ENCODE measurements around the gene BSCL2.
"Not testable (repeated sequence)": the region's sequence is repeated elsewhere in the genome, so short reads cannot be mapped to it uniquely, and the experiment has no call there.

Gene BSCL2

DNA sequence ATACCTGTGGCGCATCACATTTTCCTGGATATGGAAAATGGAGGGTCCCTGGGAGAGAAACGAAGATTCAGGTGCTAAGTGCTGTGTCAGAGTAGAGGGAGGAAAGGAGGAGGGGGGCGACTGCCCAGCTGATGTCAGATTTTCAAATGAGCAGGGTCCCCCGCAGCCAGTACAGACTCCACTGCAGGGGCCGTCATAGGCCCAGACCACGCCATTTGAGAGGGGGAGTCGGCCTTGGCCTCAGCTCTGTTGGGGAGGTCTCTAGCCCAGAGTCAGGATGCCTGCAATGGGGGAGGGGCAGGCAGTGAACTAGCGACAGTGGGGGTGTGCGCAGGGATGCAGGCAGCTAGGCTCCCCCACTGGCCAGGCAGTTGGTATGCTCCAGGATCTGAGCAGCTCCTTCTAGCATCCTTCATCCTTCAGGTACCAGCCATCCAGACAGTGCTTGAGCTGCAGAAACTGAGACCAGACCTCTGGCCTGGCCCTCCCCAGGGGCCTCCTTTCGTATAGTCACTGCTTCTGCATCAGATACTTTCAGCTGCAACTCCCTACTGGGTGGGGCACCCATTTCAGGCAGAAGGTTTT is at the start of gene BSCL2, which contains the start of gene GNG3:
TSS of gene BSCL2 (minus strand) at position 148 of the 585 bp plus-strand sequence. CDS start 229 bp downstream, outside the sequence.
TSS of gene GNG3 (plus strand) at position 400 of the 585 bp plus-strand sequence. CDS start 620 bp downstream, outside the sequence.
- no peak for DNase-seq

DNA sequence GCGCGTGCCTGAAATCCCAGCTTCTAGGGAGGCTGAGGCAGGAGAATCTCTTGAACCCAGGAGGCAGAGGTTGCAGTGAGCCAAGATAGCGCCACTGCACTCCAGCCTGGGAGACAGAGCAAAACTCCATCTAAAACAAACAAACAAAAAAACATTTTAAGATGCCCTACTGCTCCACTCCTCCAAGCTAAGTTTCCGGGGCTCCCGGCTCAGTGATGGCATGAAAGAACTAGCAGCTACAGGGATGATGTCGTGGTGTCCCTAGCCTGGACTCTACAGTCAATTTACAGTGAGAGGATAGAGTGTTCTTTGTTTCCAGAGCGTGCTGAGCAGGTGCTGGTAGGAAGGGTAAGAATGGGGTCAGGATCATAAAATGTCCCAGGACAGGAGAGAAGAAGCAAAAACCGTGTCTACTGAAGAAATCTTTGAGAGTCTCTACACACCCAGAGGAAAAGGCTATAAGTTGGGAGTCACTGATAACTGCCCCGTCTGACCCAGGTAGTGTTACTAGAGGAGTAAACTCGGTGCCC is 47.9 kb upstream of the BSCL2 start:
- no peak for DNase-seq

DNA sequence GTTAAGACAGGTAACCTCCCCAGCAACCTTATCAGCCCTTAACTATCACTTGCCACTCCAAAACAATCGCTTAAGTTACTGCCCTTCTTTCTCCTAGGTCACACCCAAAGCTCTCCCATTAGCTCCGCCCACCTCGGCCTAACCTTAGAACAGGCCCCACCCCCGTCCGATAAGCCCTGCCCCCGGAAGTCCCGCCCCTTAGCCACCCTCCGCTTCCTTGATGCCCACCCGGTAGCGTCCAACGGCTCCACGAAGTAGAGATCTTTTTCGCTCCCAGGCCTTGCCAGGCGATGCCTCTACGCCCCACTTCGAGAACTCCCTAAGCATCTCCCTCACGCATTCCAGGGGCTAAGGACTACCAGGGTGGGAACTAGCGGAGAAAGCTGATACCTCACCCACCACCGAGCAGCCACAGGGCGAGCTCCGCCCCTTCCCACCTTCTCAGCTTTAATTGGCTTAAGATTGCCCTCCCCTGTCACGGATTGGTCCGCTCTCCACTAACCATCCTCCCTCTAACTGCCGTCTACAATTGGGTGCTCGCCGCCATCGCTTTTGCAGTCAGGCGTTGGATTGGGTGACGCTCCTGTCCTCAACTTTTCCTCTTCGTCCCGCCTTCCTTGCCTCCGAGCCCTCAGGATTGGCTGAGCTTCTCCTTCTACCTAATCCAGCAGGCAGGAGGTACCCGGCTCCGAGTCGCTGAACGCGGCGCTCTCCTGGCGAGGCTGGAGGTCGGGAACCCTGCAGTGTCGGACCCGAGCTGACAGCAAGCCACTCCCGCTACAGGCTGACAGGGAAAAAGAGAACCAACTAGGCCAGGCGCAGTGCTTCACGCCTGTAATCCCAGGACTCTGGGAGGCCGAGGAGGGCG is 46.7 kb upstream of the BSCL2 start, which contains the start of gene ZBTB3:
TSS of gene ZBTB3 (minus strand) at position 425 of the 868 bp plus-strand sequence. CDS start 496 bp downstream, outside the sequence.
- DNase-seq: peak; percentile 96 to 97

DNA sequence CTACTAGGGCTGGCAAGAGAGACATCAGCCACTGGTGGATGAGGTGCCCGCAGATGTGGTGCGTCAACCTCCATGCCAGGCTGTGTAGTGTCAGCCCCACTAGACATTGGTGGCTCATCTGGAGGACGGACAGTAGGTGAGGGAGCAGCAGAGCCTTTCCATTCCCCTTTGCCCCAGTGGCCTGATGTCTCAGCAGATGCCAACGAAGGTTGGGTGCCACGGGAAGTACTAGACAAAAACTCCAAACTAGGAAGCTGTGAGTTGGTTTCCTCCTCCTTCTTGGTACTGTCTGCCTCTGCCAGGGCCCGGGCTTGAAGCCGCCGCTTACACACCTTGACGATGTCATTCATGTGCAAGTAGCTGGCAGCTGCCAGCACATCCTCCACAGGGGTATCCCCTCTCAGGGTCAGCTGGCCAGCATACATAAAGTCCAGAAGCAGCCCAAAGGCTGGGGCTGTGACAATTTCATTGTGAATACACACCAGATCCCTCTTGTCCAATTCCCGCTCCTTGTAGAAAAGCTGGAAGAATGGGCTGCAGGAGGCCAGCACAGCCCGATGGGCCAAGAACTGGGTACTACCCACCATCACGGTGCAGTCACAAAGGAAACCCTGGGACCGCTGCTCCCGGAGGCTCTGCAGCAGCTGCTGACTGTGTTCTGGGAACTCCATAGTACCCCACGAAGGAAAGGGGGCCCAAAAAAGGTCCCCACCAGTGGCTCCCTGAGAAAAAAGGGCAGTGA is 45.9 kb upstream of the BSCL2 start:
- no peak for DNase-seq

DNA sequence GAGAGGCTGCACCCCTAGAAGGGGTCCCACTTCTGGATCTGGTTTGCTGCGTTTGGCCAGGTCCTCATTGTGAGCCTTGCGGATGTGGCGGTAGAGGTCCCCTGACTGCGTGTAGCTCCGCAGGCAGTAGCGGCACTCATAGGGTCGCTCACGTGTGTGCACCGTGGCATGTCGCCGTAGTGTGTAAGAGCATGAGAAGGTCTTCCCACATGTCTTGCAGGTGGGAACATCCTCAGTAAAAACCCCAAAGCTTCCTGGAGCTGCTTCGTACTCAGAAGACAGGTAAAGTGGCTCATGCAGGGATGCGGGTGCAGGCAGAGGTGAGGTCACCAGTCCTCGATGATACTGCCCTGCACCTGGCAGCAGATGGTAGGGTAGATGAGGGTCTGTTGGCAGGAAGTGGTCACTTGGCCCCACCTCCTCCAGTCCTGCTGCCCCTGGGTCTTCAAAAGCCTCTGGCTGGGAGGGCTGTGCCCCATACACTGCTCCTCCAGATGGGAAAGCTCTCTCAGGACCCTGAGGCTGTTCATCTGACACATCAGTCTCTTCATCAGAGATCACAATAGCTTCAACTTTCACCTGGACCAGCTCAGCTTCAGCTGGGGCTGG is 45.1 kb upstream of the BSCL2 start:
- no peak for DNase-seq

DNA sequence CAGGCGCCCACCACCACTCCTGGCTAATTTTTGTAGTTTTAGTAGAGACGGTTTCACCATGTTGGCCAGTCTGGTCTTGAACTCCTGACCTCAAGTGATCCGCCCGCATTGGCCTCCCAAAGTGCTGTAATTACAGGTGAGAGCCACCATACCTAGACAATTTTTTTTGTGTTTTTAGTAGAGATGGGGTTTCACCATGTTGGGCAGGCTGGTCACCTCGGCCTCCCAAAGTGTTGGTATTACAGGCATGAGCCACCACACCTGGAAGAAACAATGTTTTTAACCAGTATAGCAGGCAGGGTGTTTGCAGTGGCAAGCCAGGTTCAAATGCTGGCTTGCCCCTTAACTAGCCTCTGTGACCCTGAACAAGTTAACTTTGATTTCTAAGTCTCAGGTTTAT is 42.7 kb upstream of the BSCL2 start:
- DNase-seq: not testable (repeated sequence)

DNA sequence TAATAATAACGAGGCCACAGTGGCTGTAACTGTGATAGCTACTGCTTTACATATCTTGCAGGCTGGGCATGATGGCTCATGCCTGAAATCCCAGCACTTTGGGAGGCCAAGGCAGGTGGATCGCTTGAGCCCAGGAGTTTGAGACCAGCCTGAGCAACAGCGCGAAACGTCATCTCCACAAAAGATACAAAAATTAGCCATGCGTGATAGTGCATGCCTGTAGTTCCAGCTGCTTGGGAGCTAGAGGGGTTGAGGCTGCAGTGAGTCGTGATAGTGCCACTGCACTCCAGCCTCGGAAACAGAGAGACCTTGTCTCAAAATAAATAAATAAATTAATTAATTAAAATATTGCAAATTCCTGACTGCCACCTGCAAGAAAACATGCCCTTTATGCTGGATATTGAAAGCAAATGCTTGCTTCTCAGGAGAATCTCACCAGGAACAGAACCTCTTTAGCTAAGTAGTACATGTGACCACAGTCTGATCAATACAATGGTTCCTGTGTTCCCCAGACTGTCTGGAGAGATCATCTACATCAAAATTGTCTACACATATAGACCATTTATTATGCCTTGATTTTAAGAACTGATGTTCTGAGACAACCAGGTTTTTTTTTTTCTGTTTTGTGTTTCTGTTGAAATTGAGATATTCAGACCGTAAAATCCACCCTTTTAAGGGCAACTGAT is 40.4 kb upstream of the BSCL2 start:
- DNase-seq: no peak

DNA sequence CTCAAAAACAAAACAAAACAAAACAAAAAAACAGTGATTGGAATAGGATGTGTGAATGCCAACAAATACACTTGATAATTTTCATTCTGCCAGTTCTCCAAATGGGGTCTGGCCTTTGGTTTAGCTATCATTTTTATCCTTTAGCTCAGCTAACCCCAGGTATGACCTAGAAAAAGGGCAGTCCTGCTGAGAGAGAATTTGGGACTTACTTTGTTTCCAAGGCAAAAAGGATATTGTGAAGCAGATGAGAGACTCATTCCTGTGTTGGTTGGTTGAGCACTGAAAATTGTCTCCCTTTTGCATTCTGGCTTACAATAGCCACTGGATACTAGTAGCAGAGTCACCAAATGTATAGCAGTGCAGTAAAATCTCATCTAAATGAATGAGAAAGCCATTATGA is 30.0 kb upstream of the BSCL2 start:
- no peak for DNase-seq

DNA sequence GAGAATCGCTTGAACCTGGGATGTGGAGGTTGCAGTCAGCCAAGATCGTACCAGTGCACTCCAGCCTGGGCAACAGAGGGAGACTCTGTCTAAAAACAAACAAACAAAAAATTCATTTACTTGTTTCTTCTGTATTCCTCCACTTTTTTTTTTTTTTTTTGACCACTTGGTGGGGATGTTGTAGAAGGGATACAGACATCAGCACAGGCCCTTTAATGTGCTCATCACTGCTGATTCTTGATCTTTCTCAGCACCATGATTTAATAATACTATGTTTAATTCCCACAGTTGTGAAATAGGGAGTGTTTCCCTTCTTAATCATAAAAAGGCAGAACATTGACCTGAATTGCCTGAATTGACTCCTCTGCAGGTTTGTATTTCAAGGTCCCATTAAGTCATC is 25.6 kb upstream of the BSCL2 start:
- DNase-seq: no peak

DNA sequence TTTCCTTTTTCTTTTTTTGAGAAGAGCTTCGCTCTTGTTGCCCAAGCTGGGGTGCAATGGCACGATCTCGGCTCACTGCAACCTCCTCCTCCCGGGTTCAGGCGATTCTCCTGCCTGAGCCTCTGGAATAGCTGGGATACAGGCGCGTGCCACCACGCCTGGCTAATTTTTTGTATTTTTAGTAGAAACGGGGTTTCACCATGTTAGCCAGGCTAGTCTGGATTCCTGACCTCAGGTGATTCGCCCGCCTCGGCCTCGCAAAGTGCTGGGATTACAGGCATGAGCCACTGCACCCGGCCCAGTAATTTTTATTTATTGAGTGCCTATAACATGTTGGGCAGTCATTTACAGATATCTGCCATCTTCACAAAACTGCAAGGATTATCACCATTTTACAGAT is 22.9 kb upstream of the BSCL2 start:
- DNase-seq: not testable (repeated sequence)

DNA sequence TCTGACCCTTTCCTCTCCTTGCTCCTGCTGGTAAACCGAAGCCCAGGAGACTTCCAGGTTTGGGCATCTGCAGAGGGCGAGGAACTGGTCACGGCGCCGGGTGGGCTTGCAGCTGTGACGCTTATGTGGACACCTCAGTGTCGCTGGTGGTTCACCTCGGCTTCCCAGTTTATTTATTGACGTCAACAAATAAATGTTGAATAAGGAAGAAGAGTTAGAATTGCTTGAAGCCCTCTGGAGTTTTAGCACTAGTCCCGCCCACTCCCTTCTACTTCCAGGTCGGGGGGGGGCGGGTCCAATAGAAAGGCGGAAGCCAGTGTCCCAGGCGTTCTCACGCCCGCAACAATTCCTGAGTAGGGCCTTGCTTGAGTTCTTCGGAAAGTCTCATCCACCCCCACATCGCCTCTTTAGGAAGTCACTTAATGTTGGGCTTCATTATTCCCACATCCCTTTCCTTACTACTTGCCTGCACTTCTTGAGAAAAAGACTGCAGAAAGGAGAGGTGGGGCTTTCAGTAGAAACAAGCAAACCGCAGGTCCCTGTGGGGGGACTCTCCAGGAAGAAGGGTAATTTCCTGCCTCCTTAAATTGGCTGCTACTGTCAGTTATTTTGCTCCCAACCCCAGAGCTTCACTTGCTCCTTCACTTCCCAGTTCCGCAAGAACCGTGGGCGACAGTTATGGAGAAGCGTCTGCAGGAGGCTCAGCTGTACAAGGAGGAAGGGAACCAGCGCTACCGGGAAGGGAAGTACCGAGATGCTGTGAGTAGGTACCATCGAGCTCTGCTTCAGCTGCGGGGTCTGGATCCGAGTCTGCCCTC is 21.2 kb upstream of the BSCL2 start, which contains the start of gene TTC9C:
TSS of gene TTC9C (plus strand) at position 316 of the 818 bp plus-strand sequence. CDS start at position 679, 363 bp downstream.
- peak; percentile 85 to 89 for DNase-seq

DNA sequence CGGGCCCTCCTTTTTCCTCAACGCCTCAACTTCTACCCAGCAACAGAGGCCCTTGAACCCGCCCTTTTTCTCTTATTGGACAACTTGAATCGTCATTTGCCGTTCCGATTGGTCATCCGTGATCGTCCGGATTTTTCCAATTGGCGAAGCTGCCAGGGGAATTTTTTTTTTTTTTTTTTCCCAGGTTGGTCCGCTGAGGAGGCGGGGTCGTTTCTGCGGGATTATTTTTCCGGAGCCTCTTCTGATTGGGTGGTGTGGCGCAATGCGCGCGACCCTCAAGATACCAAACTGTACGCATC is 20.6 kb upstream of the BSCL2 start:
- peak; percentile 78 to 87 for DNase-seq

DNA sequence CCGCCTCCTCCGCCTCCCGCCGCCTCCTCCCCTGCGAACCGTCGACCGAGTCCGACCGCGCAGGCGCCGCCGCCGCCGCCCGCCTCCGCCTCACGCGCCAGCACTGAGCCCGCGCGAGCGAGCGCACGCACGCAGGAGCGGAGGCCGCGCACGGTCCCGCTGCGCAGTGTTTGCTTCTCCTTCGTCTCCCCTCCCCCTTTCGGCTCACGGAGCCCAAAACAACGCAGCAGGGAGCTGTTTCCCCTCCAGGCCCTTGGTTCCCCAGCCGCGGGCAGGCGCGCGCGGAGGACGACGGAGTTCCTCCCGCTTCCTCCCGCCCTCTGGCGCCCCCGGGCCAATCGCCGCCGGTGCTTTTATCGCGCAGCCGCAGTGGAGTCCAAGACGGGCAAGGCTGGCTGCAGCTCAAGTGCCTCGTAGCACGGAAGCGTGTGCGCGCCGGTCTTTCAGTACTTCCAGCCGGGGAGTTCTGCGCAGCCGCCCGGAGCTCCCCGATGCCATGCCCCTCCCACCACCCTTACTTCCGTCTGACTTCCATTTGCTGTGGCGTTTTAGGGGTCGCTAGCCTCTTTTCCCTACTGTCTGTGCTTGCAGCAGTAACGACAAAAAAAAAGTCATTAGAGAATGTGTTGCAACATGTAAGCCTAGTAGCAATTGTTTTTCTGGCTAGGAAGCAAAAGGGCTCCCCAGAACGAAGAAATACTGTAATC is 20.1 kb upstream of the BSCL2 start, which contains the start of gene HNRNPUL2:
TSS of gene HNRNPUL2 (minus strand) at position 293 of the 707 bp plus-strand sequence. CDS start 301 bp downstream, outside the sequence.
- peak; percentile 97 to 98 for DNase-seq

DNA sequence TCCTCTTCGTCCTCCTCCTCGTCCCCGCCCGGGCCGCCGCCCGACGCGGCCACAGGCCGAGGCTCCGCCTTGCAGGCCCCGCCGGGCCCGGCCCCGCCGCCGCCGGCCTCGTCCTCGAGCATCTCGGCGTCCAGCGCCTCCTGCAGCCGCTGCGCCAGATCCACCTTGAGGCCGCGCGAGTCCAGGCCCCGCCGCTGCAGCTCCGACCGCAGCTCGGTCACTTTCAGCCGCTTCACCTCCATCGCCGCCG is 19.6 kb upstream of the BSCL2 start:
- no peak for DNase-seq

DNA sequence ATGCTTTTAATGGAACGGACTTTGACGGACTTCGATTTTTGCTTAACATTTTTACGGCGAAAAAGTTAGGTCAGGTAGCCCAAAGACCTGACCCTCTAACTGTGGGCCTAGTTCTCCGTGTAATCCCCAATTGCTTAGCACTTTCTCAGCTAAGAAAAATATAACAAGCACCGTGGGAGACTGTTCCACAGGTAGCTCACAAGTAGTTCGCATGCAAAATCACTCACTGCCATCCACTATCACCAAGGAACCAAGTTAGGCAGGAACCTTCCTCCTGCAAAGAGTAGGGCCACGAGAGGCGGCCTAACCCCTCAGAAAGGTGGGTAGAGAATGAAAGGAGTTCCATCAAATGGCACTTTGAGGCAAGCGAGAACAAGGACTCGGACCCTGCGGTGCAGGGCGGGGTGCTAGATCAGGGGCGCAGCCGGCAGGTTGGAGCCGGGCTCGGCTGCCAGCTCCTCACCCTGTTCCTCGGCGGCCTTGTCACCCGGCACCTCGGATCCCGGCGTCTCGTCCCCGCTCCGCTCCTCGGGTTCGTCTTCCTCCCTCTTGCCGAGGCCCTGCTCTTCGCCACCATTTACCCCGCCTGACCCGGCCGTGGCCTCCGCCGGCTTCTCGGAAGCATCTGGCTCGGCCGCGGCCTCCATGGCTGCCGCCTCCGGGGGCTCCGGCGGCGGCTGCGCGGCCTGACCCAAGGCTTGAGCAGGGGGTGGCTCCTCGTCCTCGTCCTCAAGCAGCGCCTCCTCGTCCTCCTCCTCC is 19.1 kb upstream of the BSCL2 start:
- no peak for DNase-seq

DNA sequence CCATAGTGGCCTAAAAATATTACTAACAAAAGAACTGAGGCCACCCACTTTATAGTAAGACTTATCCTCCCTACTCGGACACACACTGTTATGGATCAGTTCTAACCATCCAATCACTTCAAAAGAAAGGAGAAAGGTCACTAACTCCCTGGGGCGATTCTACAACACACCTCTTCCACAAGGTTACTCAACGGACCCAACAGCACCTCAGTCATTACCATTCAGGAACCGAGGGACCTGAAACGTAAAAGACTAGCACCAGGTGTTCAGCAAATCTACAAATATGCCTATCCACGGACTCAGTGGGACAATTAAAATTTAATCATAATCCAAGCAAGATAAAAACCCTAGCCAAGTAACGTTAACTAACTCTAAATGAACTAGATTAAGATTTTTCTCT is 18.4 kb upstream of the BSCL2 start:
- no peak for DNase-seq

DNA sequence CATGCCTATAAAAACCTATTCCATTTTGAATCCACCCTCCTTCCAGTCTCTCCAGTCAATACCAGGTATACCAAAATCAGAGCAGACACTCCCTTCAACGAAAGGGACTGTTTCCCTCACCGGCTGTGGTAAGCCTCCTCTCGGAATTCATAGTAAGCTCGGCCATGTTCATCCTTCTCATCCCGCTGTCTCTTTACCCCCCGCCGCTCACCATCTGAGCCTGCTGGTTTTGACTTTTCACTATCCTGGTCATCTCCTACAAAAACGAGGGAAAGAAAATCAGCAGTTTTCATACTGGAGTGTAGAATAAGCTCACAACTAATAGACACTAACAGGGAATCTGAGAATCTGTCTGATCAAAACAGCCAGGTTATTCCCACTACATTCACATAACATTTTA is 16.9 kb upstream of the BSCL2 start:
- DNase-seq: no peak

DNA sequence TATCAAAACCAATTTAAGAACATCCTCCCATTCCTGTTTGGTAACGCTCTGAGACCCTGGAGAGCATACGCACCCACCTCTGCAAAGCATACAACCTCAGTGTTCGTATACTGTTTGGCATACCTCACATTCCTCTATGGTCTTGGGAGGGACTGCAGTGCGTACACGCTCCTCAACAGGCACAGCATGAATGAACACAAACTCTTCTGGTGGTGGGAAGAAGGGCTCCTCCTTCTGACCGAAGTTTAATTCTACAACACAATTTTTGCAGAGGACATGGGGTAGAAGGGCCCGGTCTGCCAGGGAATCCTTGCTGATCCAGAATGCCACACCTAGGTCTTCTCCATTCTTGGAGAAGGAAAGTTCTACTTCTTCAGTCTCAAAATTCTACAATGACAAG is 14.8 kb upstream of the BSCL2 start:
- no peak for DNase-seq

DNA sequence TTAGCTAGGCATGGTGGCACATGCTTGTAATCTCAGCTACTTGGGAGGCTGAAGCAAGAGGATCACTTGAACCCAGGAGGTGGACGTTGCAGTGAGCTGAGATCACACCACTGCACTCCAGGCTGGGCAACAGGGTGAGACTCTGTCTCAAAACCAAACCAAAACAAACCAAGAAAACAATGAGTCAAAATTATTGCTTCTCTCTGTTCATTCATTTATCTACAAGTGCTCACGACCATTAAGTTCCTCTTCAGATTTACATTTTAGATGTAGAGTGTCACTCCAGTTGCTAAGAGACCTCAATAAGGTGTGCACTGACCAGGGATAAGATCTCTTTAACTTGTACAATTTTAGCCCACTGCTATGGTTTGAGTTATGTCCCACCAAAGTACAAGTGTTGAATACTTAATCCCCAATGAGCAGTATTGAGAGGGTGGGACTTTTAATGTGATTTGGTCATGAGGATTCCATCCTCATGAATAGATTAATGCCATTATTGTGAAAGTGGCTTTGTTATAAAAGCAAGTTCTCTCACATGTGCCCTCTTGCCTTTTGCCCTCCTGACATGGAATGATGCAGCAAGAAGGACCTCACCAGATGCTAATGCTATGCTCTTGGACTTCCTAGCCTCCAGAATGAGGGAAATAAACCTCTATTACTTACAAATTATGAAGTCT is 12.2 kb upstream of the BSCL2 start:
- DNase-seq: no peak
